ENCODE measurements around the gene TNIP1.

Gene TNIP1

DNA sequence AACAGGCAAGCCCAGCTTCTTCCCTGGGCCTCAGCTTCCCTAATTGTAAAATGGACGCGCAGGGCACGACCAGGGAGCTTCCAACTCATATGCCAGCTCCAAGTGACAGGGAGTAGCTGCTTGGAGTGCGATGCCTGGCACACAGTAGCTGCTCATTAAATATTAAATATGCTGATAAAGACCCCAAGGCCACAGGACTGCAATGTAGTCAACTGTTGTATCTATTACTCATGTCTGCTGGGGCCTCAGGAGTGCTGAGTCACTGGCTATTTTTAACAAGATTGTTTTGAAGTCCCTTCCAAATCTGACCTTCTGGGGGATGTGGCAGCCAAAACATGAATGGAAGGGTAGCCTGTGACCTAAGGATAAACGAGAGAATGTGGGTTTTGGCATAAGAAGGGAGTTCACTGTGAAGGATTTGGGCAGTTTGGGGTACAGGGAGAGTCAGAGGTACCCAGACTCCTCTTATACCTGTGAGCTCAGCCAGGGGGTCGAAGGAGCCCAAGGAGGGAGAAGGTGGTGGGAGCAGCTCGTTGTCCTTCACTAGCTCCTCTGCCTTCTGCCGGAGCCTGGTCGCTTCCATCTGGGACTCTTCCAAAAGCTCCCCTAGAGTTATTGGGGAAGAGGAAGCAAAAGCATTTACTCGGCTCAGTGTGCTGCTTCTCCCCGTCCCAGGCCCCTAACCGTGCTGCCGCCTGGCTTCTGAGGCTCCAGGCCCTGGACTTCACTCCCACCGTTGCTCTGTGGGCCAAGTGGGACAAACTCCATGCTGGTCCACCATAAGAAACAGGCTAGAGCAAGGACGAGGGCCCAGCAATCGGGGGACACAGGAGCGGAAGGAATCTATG, 17.5 kb downstream of the TNIP1 start:
- DNase-seq: no peak

- DNase-seq: no peak
Measured at GRCh38 chr5:151062405-151063141, 18.3 kb downstream of the TNIP1 start.

- DNase-seq: no peak
Measured at GRCh38 chr5:151060742-151061141, 20.1 kb downstream of the TNIP1 start.

- no peak for DNase-seq
Measured at GRCh38 chr5:151058891-151059489, 21.8 kb downstream of the TNIP1 start.

DNA sequence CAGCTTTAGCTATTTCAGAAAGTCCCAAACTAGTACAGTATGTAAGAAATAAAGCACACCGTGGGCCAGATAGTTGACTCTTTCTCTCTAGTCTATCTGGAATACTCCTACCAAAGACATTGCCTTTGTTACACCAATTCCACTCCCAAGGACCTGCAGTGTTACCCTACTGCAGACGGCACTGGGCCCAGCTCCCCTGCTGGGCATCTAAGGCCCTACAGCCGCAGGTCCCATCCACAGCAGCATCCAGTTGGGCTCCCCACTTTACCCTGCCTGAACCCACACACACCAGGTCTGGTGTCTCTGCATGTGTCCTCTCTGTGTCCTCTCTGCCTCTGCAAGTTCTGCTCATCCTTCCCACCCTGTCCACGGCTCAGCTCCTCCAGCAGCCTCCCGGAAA, 22.5 kb downstream of the TNIP1 start:
- no peak for DNase-seq

GRCh38 chr5:151056379-151057325, 24.2 kb downstream of the TNIP1 start:
- DNase-seq: no peak

DNA sequence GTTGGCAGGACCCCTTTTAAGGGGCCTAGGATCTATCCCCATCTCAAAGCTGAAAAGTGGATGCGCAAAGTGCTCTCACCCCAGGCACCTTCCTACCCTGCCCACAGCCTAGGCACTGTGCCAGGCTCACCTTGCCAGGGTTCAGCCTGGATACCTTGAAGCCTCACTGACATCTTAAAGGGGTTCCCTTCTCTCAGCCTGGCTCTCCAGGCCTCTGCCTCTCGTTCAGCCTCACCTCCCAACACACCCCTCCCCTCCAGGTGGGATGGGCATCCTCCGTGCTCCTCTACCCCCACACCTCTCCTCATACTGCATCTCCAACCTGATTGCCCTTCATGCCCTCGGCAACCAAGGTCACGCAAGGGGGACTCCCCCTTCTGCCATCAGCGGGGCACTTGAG, 25.5 kb downstream of the TNIP1 start:
- no peak for DNase-seq

DNA sequence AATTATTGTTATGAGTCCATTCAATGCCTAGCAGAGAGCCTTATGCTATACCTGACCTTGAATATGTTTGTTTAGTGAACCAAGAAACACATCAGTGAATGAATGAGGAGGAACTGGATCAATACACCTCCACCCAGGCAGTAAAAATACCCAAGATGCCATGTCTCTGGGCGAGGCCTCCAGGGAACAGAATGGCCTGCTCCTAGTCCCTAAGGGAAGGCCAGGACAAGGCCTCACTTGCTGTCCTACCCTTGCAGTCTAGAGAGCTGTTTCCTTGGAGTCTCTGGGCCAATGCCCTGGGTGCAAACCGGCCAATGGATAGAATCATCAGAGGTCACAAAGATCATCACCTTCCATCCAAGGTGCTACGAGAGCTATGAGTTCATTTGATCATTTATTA, 26.1 kb downstream of the TNIP1 start:
- no peak for DNase-seq

GRCh38 chr5:151053796-151054462, 26.9 kb downstream of the TNIP1 start:
- DNase-seq: no peak

- DNase-seq: no peak
Measured at GRCh38 chr5:151052836-151053235, 28.0 kb downstream of the TNIP1 start.

GRCh38 chr5:151051931-151052608, 28.8 kb downstream of the TNIP1 start:
- no peak for DNase-seq

GRCh38 chr5:151051066-151051930, 29.5 kb downstream of the TNIP1 start:
- DNase-seq: peak; percentile 87

DNA sequence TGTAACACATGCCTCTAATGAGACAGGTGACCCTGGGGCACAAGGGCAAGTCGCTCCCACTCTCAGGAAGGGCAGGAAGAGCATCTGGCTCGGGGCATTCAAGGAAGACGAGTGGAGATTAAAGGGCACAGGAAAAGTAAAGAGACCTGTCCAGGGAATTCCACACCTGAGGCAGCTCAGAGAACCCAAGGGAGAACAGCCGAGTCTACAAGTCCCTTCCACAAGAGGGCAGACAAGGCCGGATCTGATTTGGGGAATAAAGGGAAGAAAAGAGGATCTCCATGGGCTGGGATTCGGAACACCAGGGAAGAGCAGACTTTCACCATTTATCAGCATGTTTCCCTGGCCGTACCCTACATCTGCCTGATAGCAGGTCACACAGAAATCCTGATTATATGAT, 32.3 kb downstream of the TNIP1 start:
- DNase-seq: no peak

- no peak for DNase-seq
Measured at GRCh38 chr5:151047814-151048425, 32.9 kb downstream of the TNIP1 start.

- DNase-seq: no peak
Measured at GRCh38 chr5:151042453-151043093, 38.3 kb downstream of the TNIP1 start.

- DNase-seq: no peak
Measured at GRCh38 chr5:151041577-151042268, 39.1 kb downstream of the TNIP1 start.

DNA sequence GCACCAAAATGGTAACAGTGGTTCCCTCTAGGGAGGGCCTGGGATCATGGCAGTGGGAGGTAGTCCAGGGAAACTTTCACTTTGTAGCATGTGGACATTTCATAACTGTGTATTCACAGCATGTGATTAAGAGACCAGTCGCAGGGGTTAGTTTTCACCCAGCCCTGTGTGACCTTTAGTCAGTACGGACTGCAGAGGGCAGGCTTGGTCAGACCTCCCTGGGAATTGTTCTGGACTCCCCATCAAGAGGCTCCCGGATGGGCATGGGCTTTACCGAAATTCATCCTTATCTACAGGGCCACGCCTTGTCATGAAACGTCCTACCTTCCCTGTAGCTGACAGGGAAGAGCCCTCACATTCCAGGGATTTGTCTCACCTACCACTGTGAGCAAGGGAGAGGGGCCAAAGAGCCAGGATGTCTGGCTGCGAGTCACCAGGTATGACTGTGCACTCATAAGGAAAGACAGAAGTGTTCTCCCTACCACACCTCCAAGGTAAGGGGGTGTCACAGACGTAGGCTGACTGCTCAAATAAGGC, 40.6 kb downstream of the TNIP1 start:
- DNase-seq: no peak

DNA sequence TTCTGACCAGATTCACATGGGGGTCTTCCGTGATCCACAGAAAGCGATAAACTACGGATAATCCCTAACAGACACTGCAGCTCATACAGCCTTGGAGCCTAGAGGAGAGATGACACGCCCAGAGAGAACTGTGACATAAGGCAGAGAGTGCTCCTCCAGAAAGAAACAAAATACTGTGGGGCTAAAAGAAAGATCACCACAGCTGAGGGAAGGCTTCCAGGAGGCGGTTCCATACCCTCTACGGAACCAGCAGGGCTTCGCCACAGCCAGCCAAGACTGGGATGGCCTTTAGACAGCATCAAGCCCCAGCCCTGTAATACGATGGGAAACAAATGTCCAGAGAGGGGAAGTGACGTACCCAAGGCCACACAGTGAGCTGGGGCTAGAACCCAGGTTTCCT, 41.2 kb downstream of the TNIP1 start:
- DNase-seq: no peak

All from femur (tissue), 1 donor.